GM21381 (cell line): ENCODE measurements around the gene METTL25.

Experiments
- ATAC-seq: cut with Tn5 transposase; IDR thresholded peaks from one replicate; pipeline ENCODE4 v1.9.1; 2021; ENCODE audit warnings: mild to moderate bottlenecking, moderate library complexity; ENCODE audit not compliant: unreplicated experiment

The METTL25 gene

DNA sequence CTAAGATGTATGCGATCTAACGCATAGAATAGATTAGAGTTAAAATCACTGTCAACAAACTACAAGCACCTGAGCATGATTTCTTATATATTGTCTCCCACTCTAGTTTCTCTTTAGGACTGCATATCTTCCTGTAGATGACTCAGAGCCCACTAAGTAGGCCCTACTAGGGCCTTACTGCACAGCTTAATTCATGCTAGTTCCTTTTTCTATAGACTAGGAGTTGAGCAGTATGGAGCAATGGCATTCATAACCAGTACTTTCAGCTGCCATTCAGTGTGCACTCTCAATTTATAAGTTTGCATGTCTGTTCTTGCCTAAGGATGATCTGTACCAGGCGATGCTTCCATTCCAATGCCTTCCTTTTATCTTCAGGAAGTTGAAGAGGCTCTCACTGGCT is 103.5 kb downstream of the METTL25 start:
- ATAC-seq: no peak

DNA sequence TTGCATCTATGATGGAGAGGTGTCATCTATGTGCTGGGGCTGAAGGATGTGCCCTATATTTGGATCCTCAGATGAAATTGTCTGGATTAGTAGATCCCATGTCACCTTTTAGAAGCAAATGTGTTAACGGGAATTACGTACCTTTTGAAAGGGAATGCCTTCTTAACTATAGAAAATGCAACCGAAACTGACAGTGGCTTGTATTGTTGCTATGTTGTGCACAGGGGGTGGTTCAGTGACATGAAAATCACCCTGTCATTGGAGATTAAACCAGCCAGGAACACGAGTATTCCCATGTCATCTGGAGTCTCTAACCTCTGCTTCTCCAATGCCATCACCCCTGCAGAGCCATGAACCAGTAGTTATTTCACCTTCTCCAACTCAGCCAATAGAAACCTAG is 110.2 kb downstream of the METTL25 start:
- no peak for ATAC-seq

DNA sequence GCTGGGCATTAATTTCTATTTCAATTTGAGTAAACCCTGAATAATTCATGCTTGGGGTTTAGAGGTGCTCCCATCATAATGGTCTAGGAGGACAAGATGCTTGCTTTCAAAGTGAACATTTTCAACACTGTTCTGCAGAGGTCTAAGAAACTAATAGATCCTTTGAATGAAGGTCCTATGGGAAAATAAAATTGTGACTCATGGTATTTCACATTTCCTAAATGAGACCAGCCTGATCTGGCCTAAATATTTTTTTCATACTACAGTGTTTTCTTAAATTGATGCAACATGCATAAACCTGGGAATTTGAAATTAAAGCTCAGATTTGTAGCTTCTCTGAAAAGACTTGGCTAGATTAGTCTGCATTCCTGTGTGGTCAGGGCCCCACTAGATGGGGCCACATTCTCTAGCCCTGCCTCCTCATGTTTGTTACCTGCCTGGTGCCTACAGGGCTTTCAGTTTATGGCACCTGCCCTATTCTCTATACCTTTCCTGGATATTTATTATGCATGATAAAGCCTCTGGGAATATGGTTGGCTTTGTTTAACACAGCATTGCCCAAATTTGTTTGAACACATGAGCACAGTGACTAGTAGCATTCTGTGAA is 112.7 kb downstream of the METTL25 start:
- ATAC-seq: no peak

DNA sequence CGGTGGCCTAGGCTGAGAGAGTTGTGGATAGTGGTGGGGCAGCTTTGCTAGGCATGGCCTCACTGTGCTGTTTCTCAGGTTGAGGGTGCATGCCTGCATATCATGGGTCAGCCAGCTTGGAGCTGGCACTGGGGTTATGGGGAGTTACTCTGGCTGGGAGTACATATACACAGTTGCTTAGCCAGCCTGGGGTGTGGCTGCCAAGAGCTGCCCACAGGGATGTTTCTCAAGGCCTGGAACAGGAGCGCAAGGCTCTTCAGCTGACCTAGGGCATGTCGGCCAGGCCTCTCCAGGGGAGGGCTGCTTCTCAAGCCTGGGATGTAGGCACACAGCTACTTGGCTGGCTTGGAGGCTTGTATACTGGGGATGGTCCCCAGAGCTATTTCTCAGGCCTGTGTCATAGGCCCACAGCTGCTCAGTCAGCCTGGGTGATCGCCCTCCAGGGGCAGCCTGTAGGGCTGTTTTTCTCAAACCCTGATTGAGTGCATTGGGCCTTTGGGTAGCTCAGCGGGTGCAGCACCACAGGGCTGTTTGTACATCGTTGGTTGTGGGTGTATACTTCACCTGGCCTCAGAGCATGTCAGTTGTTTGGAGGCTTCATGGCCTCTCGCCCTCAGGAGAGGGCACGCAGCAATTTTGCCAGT is 114.9 kb downstream of the METTL25 start:
- no peak for ATAC-seq

DNA sequence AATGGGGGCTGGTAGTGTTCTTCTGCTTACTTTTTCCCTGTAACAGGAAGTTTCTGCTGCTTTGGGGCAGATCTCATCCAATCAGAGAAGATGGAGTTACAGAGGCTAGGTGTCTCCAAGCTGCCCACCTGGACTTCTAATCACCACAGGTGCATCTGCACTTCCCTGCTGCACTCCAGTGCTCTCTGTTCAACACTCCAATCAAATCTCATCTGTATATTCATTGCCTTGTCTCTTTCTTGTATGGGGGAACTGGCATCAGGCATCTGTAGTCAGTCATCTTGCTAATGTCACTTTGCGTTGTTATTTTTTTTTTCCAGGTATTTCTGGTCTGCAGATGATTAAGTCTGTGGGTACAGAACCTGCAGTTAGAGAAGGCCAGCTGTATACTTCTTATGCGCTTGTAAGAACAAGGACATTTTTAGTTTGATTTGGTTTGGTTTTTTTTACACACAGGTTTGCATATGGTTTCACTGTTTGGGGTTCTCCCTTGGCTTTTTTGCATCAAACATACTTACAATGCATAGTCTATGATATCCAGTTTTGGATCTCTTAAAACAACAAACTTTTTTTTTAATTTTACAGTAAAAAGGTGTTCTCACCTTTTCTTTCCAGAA is 116.0 kb downstream of the METTL25 start:
- peak; percentile 68 for ATAC-seq

DNA sequence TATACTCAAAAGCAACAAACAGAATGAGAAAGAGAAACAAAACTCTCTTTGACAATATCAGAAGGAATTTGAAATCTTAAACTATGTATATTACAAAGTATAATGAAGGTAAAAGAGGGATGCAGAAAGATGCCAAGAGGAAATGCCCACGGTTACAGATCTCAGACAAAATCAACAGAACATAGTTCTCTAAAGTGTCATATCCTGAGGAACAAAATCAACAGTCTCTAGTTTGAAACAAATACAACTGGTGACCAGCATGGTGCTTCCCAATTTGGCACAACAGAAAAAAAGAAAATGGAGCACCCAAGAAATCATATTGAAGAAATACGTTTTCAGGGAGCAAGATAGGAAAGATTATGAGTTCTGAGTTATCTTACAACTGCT is 116.5 kb downstream of the METTL25 start:
- ATAC-seq: no peak

DNA sequence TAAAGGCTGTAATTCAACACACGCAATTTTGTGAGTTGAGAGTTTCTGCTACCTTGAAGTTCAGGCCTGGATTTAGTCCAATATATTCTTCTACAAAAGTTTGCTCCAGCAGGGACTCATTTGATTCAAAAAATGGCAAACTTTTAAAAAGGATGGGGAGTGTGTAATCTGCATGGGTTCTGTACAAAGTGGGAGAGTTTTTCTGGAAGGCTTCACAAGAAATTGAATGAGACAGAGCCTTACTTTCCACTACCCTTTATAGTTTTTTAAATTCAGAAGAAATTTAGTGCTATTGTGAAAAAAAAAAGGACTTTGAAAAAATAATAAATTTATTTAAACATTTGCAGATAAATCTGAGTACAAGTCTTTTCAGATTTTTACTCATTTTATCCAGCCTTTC is 116.9 kb downstream of the METTL25 start:
- no peak for ATAC-seq

DNA sequence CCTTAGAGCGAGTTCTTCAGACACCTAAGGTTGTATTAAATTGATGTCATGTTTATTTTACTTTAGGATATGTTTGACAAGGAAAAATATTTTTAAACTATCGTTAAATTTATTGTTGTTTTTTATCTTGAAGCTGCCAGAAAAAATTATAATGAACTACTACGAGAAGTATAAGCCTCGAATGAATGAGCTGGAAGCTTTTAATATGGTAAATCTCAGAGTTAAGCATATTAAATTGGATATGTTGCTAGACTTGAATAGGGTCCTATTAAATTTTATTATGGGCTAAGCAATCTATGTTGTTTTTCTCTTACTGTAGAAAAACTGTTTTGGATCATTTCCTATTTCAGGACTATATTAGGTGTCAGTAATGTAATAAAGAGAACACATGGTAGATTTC is 118.2 kb downstream of the METTL25 start:
- no peak for ATAC-seq

DNA sequence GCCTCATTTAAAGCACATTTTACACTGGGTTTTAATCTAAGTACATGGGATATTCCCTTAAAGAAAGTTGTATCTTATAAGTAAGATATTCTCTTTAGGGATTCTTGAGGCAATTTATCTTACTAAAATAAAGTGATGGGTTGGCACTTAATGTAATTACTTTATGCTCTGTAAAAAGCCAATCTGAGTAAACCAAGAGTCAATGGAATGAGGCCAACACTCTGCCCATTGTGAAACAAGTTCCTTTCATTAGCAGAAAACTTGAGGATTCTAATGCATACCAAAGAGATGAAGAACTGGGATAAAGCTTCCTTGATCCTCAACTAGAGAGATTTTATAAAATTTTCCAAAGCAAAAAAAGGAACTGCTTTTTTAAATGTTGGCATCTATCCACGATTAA is 121.2 kb downstream of the METTL25 start:
- no peak for ATAC-seq

DNA sequence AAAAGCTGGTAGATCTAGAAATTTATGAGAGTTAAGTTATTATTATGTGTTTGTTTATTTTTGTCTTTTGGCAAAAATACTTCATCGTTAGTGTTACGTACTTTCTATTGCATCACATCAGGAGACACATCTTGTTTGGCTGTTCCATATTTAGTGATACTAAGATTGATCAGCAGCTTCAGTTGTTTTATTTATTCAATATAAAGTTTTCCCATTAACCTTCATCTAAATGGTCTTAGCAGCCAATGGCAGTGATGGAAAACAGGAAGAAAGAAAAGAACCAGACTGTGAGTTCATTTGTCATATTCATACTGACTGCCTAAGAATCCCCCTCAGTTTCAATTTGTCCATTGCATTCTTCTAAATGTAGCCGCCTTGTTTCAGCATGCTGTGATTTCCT is 122.3 kb downstream of the METTL25 start:
- no peak for ATAC-seq

DNA sequence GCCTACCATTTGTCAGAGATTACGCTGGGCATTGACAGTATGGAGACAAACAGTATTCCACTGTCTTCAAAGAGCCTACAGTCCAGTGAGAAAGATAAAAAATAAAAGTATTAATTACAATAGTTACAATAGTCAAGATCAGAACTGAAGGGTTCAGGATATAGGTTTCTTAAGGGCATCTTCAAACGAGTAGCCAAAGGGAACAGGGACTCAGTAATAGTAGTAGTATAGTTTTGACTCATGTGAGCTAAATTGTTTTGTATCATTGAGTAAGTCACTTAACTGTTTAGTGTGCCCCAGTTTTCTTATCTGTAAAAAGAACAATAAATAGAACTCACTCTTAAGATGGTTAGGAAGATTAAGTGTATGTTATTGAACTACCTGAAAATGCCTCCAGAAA is 123.6 kb downstream of the METTL25 start:
- ATAC-seq: no peak

DNA sequence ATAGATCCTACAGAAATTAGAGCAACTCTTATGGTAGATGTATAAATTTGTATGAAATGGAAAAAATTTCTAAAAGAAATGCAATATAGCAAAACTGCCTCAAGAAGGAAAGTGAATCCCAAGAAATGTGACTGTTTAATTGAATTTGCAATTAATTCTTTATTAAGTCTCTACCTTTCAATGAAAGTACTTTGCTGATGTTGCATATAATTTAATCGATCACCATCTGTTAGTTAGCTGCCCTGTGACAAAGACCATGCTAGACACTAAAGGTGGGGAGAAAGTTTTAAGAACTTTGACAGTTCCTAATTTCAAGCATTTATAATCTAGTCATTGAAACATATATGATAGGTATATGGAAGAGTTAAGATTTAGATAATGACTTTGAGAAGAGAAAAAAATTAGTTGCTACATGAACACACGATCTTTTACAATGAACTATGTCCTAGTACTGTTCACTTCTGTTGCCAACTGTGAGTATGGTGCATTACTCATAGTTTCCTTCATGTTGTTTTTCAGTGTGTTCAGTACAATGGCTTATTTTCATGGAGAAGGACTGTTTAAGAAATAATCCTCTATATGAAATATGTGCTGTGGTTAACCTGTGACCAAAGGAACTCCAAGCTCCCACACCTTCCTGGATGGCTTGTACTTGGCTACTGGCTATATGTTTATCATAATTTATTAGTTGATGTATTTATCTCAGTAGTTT is 128.4 kb downstream of the METTL25 start:
- ATAC-seq: no peak

DNA sequence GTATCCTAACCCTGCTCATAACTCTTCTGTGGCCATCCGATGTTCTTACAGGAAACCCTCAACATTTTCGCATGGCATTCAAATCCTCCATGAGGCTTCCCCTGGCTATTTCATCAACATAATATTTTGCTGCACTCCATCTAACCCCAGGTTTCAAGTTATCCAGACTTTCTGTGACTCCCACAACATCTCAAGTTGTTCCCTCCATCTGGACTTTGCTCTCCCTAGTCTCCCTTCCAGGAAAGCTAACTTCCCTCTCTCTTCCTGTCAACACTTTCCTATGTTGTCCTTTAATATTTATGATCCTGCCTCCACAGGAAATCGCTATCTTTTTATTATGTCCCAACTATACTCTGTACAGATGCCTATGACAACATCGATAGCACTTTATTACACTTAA is 146.1 kb downstream of the METTL25 start:
- ATAC-seq: no peak

DNA sequence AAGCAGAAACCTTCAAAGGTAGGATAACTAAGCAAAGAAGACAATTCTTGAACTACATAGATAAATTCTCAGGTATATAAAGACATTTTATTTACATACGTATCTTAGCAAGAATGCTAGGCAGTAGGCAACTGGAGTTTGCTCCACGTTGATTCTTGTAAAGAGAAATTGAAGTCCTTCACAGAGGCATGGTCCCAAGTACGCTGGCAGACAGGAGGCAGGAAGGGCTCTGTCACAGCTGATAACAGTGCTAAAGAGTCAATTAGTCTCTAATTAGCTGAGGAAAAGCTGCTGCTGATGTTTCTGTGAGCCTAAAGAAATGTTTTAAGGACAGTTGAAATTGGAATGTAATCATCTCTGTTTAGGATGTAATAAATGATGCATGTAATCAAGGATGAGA is 146.8 kb downstream of the METTL25 start:
- no peak for ATAC-seq

DNA sequence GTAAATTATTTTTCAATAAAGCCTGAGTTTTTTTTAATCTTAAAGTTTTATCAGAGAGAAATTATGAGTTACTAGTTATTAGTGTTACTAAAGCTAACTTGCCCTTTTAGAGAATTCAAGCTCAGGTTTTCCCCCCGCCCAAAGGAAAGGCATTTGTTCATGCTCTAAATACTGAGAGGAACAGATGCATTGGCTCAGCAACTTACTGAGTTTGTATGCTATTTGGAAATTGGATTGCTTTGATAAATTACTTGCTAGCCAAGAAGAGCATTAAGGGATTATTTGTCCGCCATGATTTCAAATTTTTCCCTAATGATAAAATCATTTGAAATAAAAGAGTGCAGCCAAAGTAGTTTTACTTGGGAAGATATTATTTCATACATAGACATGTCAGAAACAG is 149.4 kb downstream of the METTL25 start:
- ATAC-seq: no peak

DNA sequence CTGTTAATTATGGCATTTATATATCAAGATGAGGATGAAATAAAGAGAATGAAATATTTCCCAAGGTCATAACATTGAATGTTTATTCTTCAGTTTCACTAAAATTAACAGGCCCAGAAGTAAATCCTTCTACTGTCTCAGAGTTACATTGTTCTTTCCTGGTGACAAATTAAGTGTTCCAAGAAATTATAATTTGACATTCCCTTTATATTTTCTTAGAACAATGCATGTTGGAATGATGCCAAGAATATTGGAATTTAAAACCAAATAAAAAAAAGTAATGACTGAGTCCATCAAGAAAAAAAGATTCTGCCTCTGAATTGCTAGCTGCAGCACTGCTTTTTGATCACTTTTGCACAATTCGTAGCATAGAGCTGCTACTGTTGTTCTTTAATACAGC is 152.1 kb downstream of the METTL25 start:
- ATAC-seq: no peak

DNA sequence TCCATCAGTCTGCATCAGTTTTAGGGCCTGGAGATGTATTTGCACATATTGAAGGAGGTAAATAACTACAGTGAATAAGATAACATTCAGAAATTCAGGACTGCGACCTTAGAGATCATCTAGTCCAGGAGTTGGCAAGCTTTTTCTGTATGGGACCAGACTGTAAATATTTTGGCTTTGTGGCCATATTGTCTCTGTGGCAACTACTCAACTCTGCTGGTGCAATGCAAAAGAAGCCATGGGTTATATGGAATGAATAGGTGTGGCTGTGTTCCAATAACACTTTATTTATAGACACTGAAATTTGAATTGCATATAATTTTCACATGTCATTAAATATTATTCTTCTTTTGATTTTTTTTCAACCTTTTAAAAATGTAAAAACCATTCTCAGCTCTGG is 156.6 kb downstream of the METTL25 start:
- no peak for ATAC-seq

DNA sequence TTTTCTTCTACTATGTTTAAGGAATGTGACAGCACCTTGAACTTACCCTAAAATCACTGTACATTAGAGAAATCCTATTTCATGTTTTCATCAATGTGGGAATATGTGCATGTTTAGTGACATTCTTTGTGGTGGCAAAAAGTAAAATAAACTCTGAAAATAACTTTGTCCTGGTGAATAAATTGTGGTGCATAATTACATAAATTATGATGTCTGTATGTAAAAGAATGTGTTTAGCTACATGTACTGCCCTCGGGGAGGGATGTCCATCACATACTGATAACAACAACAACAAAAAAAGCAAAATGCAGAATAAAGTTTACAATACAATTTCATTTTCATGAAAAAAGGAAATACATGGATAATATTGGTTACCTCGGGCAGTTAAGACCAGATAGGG is 157.3 kb downstream of the METTL25 start:
- no peak for ATAC-seq

DNA sequence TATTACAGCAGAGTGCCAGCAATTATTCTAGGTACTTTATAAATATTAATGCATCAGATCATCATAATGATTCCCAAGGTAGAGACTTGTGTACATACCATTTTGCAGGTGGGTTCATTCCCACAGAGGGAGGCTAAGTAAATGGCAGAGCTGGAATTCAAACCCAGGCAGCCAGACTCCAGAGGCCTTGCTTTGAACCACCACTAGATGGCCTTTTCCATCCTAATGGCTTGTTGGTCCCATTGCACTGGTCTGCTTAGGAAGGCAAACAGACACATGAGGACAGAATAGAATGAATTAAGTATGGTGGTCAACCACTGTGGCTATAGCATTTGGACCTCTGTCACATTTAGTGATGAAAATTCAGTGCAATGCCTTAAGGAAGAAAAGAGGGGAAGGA is 158.7 kb downstream of the METTL25 start:
- ATAC-seq: peak; percentile 79

DNA sequence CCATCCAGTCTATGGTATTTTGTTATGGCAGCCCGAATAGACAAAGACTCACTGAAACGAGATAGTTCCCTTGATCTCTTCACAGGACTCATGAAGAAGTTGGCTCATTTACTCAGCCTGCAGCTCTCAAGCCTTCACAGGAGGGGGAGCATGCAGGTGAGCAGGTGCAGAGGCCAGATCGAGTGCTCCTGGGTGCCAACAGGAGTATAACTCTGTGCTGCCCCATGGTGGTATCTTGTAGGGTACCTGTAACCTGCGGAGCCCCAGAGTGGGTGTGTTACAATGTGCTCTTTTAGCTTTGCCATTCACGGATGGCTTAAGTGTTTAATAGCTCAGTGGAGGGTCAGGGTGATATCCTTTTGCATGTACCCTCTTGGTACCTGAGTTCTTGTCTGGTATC is 159.5 kb downstream of the METTL25 start:
- ATAC-seq: no peak

DNA sequence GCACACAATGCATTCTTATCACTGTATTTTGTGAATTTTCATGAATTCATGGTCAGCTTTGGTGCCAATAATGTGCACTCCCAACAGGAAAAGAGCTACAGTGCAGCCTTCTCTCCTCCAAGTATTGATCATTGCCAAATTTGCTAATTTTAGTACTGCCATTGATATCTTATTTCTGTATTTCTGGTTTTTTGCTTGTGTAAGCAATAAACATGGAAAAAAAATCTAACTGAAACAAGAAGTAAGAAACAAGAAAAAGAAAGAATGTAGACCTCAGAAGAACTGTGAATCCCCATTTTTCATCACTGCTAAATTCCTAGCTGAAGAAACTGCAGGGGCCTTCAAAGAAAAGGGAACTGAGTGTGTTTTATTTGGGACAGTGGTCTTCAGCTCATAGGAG is 161.2 kb downstream of the METTL25 start:
- no peak for ATAC-seq

DNA sequence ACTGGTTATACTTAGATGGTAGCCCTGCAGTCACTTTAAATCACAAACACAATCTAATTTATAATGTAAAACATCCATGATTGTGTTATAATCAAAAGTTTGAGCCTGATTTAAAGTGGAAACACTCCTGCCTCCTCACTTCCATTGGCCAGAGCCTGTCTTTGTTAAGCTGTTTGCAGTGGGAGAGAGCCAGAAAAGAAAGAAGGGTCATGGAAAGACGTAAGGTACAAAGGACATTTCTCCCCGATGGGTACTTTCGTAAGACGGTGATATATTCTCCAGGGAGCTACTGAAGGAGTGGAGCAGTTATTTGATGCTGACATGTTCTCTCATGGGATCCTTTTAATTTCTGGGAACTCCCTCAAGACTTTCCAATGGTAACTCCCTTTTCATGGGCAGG is 164.0 kb downstream of the METTL25 start:
- no peak for ATAC-seq
